ENCODE measurements around the gene SCGB1D2. TPM values are rescaled to one million over a fixed set of nuclear protein-coding genes. Genes with fewer than 3 reads are reported as not detected.

Gene SCGB1D2
- total and polyA plus RNA-seq, 9 of the 15 experiments (the other 6 are each of a cell fraction or from before 2014, with no cell fraction given) = not detected

GRCh38 chr11:62242021-62242420 is at the start of gene SCGB1D2 (continued):
- TF ChIP-seq ARID4B (CRISPR knock-in tag; IDR thresholded peaks at IDR 0.05) (no peak), HLTF (IDR thresholded peaks at IDR 0.05) (no peak)

DNA sequence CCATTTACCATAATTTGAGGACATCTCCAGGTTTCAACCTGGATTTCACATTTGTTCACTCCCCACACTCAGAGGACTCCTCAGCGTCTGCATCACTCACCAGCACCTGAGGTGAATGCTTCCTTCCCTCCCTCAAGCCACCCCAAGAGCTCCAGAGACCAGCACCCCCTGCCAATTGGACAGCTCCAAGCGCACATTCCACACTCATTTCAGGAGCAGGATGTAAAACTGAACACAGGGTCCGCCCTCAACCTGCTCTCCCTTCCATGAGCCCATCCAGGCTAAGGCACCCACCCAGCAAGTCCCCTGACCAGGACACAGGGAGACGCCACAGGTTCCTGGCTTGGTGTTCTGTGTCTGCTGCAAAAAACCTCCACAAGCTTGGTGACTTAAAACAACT is 48.1 kb upstream of the SCGB1D2 start:
- H3K36me3 ChIP-seq (ENCODE audit: control insufficient read depth, insufficient read depth, low read length) = no peaks in the 10 kb centered on the region
- 0% methylated on average over 4 of the region's 4 CpGs for WGBS (ENCODE audit: insufficient coverage, low coverage, missing lambda C conversion rate)
- DNase-seq (ENCODE audit: extremely low read depth in 1 of 4, low spot score in 3 of 4) = peak in 3 of 4 experiments; percentile 13 to 32 (median 24)
- FAIRE-seq = no peak
- H3K4me1 ChIP-seq (replicated peaks in 1 of 2; ENCODE audit: control insufficient read depth in 2 of 2, insufficient read depth in 2 of 2, low read length in 2 of 2) = no peaks in the 10 kb centered on the region; a peak in 1 of 5 replicates
- intact Hi-C loops (cut with micrococcal nuclease) (no loop called here), in situ Hi-C loops (cut with MboI) (no loop called here)
- ATAC-seq = peak; percentile 51; the same call in 1 of the 3 replicates
- H3K4me3 ChIP-seq = no peak overlapping the region
- H3K27me3 ChIP-seq (ENCODE audit: control insufficient read depth in 2 of 2, insufficient read depth in 2 of 2, low read length in 2 of 2) = peaks cover 21 to 52% of the 10 kb centered on the region in 2 experiments
- no peaks in the 10 kb centered on the region for H3K9me1 ChIP-seq (ENCODE audit: control insufficient read depth, insufficient read depth, low read length)
- no peak overlapping the region for H3K9ac ChIP-seq (ENCODE audit: insufficient read depth in 1 of 2, low read depth in 2 of 2, low read length in 2 of 2)
- no peak overlapping the region for H3K4me2 ChIP-seq (ENCODE audit: insufficient read depth, low read length)
- CTCF ChIA-PET (ENCODE audit: low intra/inter-chr PET ratio) = no interaction called here
- no peak overlapping the region for H3K27ac ChIP-seq (ENCODE audit: extremely low read depth, low read depth, low read length)
- H3K9me3 ChIP-seq (replicated peaks; ENCODE audit: control insufficient read depth, insufficient read depth, low read depth, low read length) = no peaks in the 10 kb centered on the region
- no peaks in the 10 kb centered on the region for H3K79me2 ChIP-seq (ENCODE audit: control insufficient read depth, insufficient read depth, low read length)
- 0 out of 2 replicates have a peak, but pooled peaks cover 4% of the 10 kb centered on the region for H4K20me1 ChIP-seq (replicated peaks; ENCODE audit: control insufficient read depth, insufficient read depth, low read length)
- H2AFZ ChIP-seq (ENCODE audit: low read depth, low read length) = no peak overlapping the region
- no TSS peak for BruUV-seq (replicated peaks)
- POLR2A ChIA-PET = interaction anchor here (0.7 kb wide), 1 partner anchor 11 kb away, joined by 3 read pairs; no protein-coding TSS in a partner anchor
- TF ChIP-seq, protein P1, sequence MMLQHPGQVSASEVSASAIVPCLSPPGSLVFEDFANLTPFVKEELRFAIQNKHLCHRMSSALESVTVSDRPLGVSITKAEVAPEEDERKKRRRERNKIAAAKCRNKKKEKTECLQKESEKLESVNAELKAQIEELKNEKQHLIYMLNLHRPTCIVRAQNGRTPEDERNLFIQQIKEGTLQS (IDR thresholded peaks at IDR 0.05) = no peak
- TF ChIP-seq, protein P1 (CRISPR knock-in tag; conservative IDR thresholded peaks at IDR 0.05) = no peak
- peak; percentile 95 for TF ChIP-seq REST (IDR thresholded peaks at IDR 0.05; ENCODE audit: borderline replicate concordance)
- TF ChIP-seq REST (CRISPR knock-in tag; IDR thresholded peaks at IDR 0.05; ENCODE audit: low read depth) = peak; percentile 80
- no peak for TF ChIP-seq PRPF4 (IDR thresholded peaks at IDR 0.05; ENCODE audit: insufficient read depth, low read depth, low read length, poor library complexity, severe bottlenecking)

All from K562 (cell line).